ENCODE data around the gene SPACA5.
"Not testable (repeated sequence)": the region's sequence is repeated elsewhere in the genome, so short reads cannot be mapped to it uniquely, and the experiment has no call there.

Gene SPACA5

GRCh38 chrX:47992669-47993068 is 14.1 kb upstream of the SPACA5 start:
- FAIRE-seq, result no peak
- TF ChIP-seq TAF1 (IDR thresholded peaks at IDR 0.05; ENCODE audit: low read depth, low read length) (no peak), POU2F2 (IDR thresholded peaks at IDR 0.05; ENCODE audit: low read depth, low read length) (no peak), POLR2AphosphoS5 (IDR thresholded peaks at IDR 0.05; ENCODE audit: low read depth, low read length) (no peak), PAX5 (IDR thresholded peaks at IDR 0.05; ENCODE audit: insufficient read depth, low read length, severe bottlenecking) (no peak), SPI1 (IDR thresholded peaks at IDR 0.05; ENCODE audit: low read depth, low read length) (no peak), POLR2A (IDR thresholded peaks at IDR 0.05; ENCODE audit: low read depth, low read length) (no peak)
- DNase-seq (ENCODE audit: insufficient read length, low spot score), result no peak

GRCh38 chrX:48001260-48001659 is 5.5 kb upstream of the SPACA5 start:
- TF ChIP-seq SPI1 (IDR thresholded peaks at IDR 0.05; ENCODE audit: low read depth, low read length), result no peak
- no peak for TF ChIP-seq POLR2AphosphoS5 (IDR thresholded peaks at IDR 0.05; ENCODE audit: low read depth, low read length)
- no peak for TF ChIP-seq TAF1 (IDR thresholded peaks at IDR 0.05; ENCODE audit: low read depth, low read length)
- TF ChIP-seq POU2F2 (IDR thresholded peaks at IDR 0.05; ENCODE audit: low read depth, low read length), result no peak
- no peak for TF ChIP-seq PAX5 (IDR thresholded peaks at IDR 0.05; ENCODE audit: insufficient read depth, low read length, severe bottlenecking)
- no peak for TF ChIP-seq POLR2A (IDR thresholded peaks at IDR 0.05; ENCODE audit: low read depth, low read length)
- no peak for DNase-seq (ENCODE audit: insufficient read length, low spot score)
- FAIRE-seq, result no peak

DNA sequence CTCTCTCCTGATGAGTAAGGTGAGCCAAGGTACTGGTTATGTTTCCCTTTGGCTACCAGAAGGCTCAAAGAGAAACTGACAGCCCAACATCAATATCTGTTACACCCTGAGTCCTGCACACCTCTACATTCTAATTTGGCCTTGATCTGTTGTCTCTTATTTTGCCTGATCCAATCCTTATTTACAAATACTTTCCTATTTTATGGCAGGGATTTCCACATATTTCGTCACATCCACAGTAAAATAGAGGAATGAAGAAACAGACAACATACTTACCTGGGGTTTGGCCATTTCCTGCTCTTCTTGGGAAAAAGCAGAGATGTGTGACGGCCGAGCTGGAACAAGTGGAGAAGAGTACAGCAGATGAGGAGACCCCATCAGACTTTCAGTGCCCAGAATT is 4.5 kb upstream of the SPACA5 start:
- TF ChIP-seq PAX5 (IDR thresholded peaks at IDR 0.05; ENCODE audit: insufficient read depth, low read length, severe bottlenecking) (no peak), POLR2AphosphoS5 (IDR thresholded peaks at IDR 0.05; ENCODE audit: low read depth, low read length) (no peak), TAF1 (IDR thresholded peaks at IDR 0.05; ENCODE audit: low read depth, low read length) (no peak), POLR2A (IDR thresholded peaks at IDR 0.05; ENCODE audit: low read depth, low read length) (no peak), POU2F2 (IDR thresholded peaks at IDR 0.05; ENCODE audit: low read depth, low read length) (no peak), SPI1 (IDR thresholded peaks at IDR 0.05; ENCODE audit: low read depth, low read length) (no peak)
- FAIRE-seq, result no peak
- no peak for DNase-seq (ENCODE audit: insufficient read length, low spot score)

DNA sequence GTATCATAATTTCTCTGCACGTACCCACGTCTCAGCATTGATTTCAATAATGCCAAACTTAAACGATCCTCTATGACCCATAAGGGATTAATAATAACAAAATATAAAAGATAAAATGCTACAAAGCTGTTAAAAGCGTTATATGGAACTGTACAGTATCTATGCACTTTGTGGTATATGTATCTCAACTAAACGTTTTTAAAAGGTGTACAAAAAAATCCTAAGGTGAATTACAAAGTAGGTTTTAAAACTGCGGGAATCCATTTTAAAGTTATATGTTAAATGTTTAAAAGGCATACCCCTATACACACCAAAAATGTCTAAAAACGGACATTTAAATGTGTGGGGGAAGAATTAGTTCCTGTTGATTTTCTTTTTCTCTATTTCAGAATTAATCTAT is 3.9 kb upstream of the SPACA5 start:
- FAIRE-seq (no peak), DNase-seq (ENCODE audit: insufficient read length, low spot score) (no peak)
- TF ChIP-seq TAF1 (IDR thresholded peaks at IDR 0.05; ENCODE audit: low read depth, low read length) (no peak), SPI1 (IDR thresholded peaks at IDR 0.05; ENCODE audit: low read depth, low read length) (no peak)

- TF ChIP-seq TAF1 (IDR thresholded peaks at IDR 0.05; ENCODE audit: low read depth, low read length) (no peak), POLR2AphosphoS5 (IDR thresholded peaks at IDR 0.05; ENCODE audit: low read depth, low read length) (no peak), SPI1 (IDR thresholded peaks at IDR 0.05; ENCODE audit: low read depth, low read length) (no peak), PAX5 (IDR thresholded peaks at IDR 0.05; ENCODE audit: insufficient read depth, low read length, severe bottlenecking) (no peak), POLR2A (IDR thresholded peaks at IDR 0.05; ENCODE audit: low read depth, low read length) (no peak), POU2F2 (IDR thresholded peaks at IDR 0.05; ENCODE audit: low read depth, low read length) (no peak)
- DNase-seq (ENCODE audit: insufficient read length, low spot score) (peak; percentile 16), FAIRE-seq (no peak)
Observed at GRCh38 chrX:48003367-48003757, 3.4 kb upstream of the SPACA5 start.

GRCh38 chrX:48003758-48004457 is 2.9 kb upstream of the SPACA5 start, which contains the start of gene ZNF182:
Gene ZNF182 (minus strand): TSS chrX:48003989. CDS start chrX:48002609, 1,380 bp downstream.
- DNase-seq (ENCODE audit: insufficient read length, low spot score), result peak; percentile 78

DNA sequence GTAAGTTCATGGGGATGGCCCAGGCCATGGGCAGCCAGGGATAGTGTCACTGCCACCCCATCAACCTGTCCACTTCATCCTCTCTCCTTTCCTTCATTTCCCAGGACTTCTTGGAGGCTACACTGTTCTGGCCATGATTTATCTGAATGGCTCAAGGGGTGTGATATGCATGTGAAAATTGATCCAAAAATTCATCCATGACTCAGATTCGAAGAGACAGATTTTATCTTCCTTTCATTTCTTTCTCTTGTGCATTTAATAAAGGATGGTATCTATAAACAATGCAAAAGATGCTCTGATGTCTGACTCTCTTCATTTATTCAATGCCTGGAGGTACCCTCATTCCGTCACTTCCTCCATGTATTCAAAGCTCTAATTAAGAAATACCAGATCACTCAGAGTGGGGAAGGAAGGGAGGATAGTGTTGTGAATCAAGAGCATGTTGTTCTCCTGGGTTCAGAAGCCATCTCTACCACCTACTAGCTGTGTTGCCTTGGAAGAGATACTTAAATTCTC is 2.7 kb downstream of the SPACA5 start:
- peak; percentile 40 for FAIRE-seq

More at GRCh38 chrX:48003758-48004457, 2.9 kb upstream of the SPACA5 start, which contains the start of gene ZNF182:
- peak; percentile 98 for FAIRE-seq
- TF ChIP-seq TAF1 (IDR thresholded peaks at IDR 0.05; ENCODE audit: low read depth, low read length) (peak; percentile 78), POU2F2 (IDR thresholded peaks at IDR 0.05; ENCODE audit: low read depth, low read length) (no peak), POLR2A (IDR thresholded peaks at IDR 0.05; ENCODE audit: low read depth, low read length) (peak; percentile 70; the same call in 1 of the 2 replicates), SPI1 (IDR thresholded peaks at IDR 0.05; ENCODE audit: low read depth, low read length) (peak; percentile 81), PAX5 (IDR thresholded peaks at IDR 0.05; ENCODE audit: insufficient read depth, low read length, severe bottlenecking) (no peak), POLR2AphosphoS5 (IDR thresholded peaks at IDR 0.05; ENCODE audit: low read depth, low read length) (peak; percentile 83)

DNA sequence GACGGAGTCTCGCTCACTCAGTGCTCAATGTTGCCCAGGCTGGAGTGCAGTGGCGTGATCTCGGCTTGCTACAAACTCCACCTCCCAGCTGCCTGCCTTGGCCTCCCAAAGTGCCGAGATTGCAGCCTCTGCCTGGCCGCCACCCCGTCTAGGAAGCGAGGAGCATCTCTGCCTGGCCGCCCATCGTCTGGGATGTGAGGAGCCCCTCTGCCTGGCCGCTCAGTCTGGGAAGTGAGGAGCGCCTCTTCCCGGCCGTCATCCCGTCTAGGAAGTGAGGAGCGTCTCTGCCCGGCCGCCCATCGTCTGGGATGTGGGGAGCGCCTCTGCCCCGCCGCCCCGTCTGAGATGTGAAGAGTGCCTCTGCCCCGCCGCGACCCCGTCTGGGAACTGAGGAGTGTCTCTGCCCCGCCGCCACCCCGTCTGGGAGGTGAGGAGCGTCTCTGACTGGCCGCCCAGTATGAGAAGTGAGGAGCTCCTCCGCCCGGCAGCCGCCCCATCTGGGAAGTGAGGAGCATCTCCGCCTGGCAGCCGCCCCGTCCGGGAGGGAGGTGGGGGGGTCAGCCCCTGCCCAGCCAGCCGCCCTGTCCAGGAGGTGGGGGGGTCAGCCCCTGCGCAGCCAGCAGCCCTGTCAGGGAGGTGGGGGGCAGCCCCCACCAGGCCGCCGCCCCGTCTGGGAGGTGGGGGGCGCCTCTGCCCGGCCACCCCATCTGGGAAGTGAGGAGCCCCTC is 10.0 kb downstream of the SPACA5 start:
- not testable (repeated sequence) for DNase-seq (ENCODE audit: insufficient read length, low spot score); FAIRE-seq

More for the DNA sequence above, 2.7 kb downstream of the SPACA5 start:
- DNase-seq (ENCODE audit: insufficient read length, low spot score), result not testable (repeated sequence)

DNA sequence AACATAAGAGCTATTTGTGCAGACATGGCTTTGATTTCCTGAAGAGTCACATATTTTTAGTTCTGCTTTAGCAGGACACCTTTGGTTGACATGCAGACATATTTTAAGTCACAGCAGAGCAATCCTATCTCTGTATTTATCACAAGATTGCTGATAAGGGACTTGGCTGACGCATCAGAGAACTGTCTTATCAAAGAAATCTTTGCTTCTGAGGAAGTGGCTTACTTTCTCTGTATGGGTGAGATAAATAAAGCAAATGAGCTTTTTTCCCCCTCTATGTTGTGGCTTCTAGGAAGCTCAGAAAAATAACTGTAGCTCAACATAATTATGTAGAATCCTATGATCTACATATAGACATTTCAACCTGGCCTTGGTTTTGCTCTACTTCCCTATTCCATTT is 13.1 kb downstream of the SPACA5 start:
- not testable (repeated sequence) for DNase-seq (ENCODE audit: insufficient read length, low spot score)
- FAIRE-seq, result peak; percentile 99

DNA sequence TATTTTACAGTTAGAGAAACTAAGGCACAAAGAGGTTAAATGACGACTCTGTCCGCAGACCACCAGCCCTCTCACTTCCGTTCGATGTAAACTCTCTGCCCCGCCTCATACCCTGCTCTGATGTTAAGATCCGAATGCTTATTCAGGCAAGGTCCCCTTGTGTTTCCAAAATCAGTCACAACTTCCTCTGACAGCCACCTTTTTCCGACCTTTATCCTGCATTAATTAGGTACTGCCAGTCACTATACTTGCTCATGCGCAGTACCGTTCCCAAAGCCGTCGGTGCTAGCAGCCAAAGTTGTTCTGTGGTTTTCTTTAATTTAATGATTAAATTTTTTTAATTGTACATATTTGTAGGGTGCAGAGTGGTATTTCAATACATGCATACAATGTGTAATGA is 13.7 kb downstream of the SPACA5 start:
- peak; percentile 88 for FAIRE-seq
- DNase-seq (ENCODE audit: insufficient read length, low spot score), result not testable (repeated sequence)

Measured in GM12891 (cell line).